Measurements from ENCODE around the gene SCN9A.
"Not testable (repeated sequence)": the region's sequence is repeated elsewhere in the genome, so short reads cannot be mapped to it uniquely, and the experiment has no call there.

SCN9A gene

GRCh38 chr2:166321076-166321475 is 54.7 kb downstream of the SCN9A start:
- Histone ChIP-seq H3K4me2 (ENCODE audit: insufficient read depth, low read length, poor library complexity, severe bottlenecking) (no peak overlapping the region), H4K8ac (ENCODE audit: low read depth, low read length) (no peak overlapping the region), H3K36me3 (replicated peaks in 1 of 2; ENCODE audit: control insufficient read depth in 2 of 2, insufficient read depth in 2 of 2, low read length in 2 of 2) (no peaks in the 10 kb centered on the region), H3K4me1 (ENCODE audit: control insufficient read depth in 2 of 2, insufficient read depth in 1 of 2, low read depth in 1 of 2, low read length in 2 of 2) (no peaks in the 10 kb centered on the region), H2BK15ac (ENCODE audit: low read length) (no peak overlapping the region), H3K9ac (ENCODE audit: low read depth, low read length, poor library complexity) (no peak overlapping the region), H3K14ac (ENCODE audit: low read length) (no peak overlapping the region), H3K27ac (replicated peaks; ENCODE audit: low read length) (no peak overlapping the region), H3K27me3 (ENCODE audit: control insufficient read depth in 3 of 3, insufficient read depth in 3 of 3, low read depth in 1 of 3, low read length in 3 of 3) (no peaks in the 10 kb centered on the region), H3K18ac (ENCODE audit: low read length) (no peak overlapping the region), H3K23ac (ENCODE audit: low read depth, low read length, poor library complexity) (no peak overlapping the region), H3K4me3 (ENCODE audit: low read length in 2 of 2) (no peak overlapping the region), H3K9me3 (replicated peaks in 1 of 2; ENCODE audit: control insufficient read depth in 2 of 2, insufficient read depth in 1 of 2, low read depth in 1 of 2, low read length in 2 of 2) (no peaks in the 10 kb centered on the region), H4K91ac (ENCODE audit: low read depth, low read length, poor library complexity) (no peak overlapping the region), H2AFZ (ENCODE audit: low read length) (no peak overlapping the region), H2BK5ac (ENCODE audit: low read length) (no peak overlapping the region), H3K79me1 (ENCODE audit: low read depth, low read length) (no peaks in the 10 kb centered on the region), H3K4ac (ENCODE audit: low read length) (no peak overlapping the region), H2AK5ac (ENCODE audit: low read depth, low read length) (no peak overlapping the region), H2BK12ac (ENCODE audit: low read length) (no peak overlapping the region), H2BK120ac (ENCODE audit: low read depth, low read length) (no peak overlapping the region)
- WGBS, 2 donors (ENCODE audit: extremely low coverage in 2 of 2, insufficient read length in 2 of 2, insufficient replicate concordance in 1 of 2) = no CpG with 5 or more reads among the region's 3 CpGs
- no peak for DNase-seq (ENCODE audit: low spot score)

DNA sequence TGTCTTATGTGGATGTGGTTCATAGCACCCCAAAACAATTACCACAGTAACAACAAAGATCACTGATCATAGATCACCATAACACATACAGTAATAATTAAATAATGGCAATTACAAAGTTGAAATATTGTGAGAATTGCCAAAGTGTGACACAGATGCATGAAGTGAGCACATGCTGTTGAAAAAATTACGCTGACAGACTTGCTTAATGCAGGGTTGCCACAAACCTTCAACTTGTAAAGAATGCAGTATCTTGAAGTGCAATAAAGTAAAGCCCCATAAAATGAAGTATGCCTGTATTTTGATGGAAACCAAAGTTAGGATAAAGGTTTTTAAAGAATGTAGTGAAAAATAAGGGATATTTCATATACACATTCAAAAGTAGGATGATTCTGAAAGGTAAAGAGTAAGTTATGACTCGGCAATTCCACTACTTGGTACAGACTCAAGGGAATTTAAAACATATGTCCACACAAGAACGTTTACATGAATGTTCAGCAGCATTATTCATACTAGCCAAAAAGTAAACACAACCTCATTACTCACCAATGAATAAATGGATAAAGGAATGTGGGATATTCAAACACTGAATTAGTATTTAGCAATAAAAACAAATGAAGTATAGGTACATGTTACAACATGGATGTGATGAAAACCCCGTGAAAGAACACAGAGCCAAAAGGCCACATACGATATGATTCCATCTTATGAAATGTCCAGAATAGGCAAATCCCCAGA is 61.6 kb downstream of the SCN9A start:
- Histone ChIP-seq H4K8ac (ENCODE audit: low read depth, low read length) (no peak overlapping the region), H3K4me2 (ENCODE audit: insufficient read depth, low read length, poor library complexity, severe bottlenecking) (no peak overlapping the region), H2AFZ (ENCODE audit: low read length) (no peak overlapping the region), H2BK15ac (ENCODE audit: low read length) (no peak overlapping the region), H2BK5ac (ENCODE audit: low read length) (no peak overlapping the region), H3K14ac (ENCODE audit: low read length) (no peak overlapping the region), H2BK12ac (ENCODE audit: low read length) (no peak overlapping the region), H3K9me3 (replicated peaks in 1 of 2; ENCODE audit: control insufficient read depth in 2 of 2, insufficient read depth in 1 of 2, low read depth in 1 of 2, low read length in 2 of 2) (no peaks in the 10 kb centered on the region), H3K4me3 (ENCODE audit: low read length in 2 of 2) (no peak overlapping the region), H3K4me1 (ENCODE audit: control insufficient read depth in 2 of 2, insufficient read depth in 1 of 2, low read depth in 1 of 2, low read length in 2 of 2) (no peaks in the 10 kb centered on the region), H2AK5ac (ENCODE audit: low read depth, low read length) (no peak overlapping the region), H4K91ac (ENCODE audit: low read depth, low read length, poor library complexity) (no peak overlapping the region), H3K18ac (ENCODE audit: low read length) (no peak overlapping the region), H3K36me3 (replicated peaks in 1 of 2; ENCODE audit: control insufficient read depth in 2 of 2, insufficient read depth in 2 of 2, low read length in 2 of 2) (no peaks in the 10 kb centered on the region), H3K27me3 (ENCODE audit: control insufficient read depth in 3 of 3, insufficient read depth in 3 of 3, low read depth in 1 of 3, low read length in 3 of 3) (no peaks in the 10 kb centered on the region), H3K23ac (ENCODE audit: low read depth, low read length, poor library complexity) (no peak overlapping the region), H3K4ac (ENCODE audit: low read length) (no peak overlapping the region), H2BK120ac (ENCODE audit: low read depth, low read length) (no peak overlapping the region), H3K27ac (replicated peaks; ENCODE audit: low read length) (no peak overlapping the region), H3K9ac (ENCODE audit: low read depth, low read length, poor library complexity) (no peak overlapping the region), H3K79me1 (ENCODE audit: low read depth, low read length) (no peaks in the 10 kb centered on the region)
- no peak for DNase-seq (ENCODE audit: low spot score)
- WGBS, 2 donors (ENCODE audit: extremely low coverage in 2 of 2, insufficient read length in 2 of 2, insufficient replicate concordance in 1 of 2) = no CpG with 5 or more reads among the region's 5 CpGs

DNA sequence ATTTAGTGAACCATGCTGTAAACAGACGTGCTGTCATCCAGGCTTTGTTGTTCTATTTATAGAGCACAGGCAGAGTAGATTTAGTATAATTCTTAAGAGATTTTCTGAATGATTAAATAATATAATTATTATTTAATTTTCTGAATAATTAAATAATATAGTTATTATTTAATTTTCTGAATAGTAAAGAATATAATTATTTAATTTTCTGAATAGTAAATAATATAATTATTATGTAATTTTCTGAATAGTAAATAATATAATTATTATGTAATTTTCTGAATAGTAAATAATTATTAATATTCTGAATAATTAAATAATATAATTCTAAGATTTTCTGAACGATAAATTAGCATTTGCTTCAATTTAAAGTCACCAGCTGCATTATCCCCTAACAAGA is 62.9 kb downstream of the SCN9A start:
- H2BK15ac ChIP-seq (ENCODE audit: low read length); H3K4me3 ChIP-seq (ENCODE audit: low read length in 2 of 2); H2BK12ac ChIP-seq (ENCODE audit: low read length); H3K4ac ChIP-seq (ENCODE audit: low read length); H3K27ac ChIP-seq (replicated peaks; ENCODE audit: low read length); H3K4me2 ChIP-seq (ENCODE audit: insufficient read depth, low read length, poor library complexity, severe bottlenecking); H3K9me3 ChIP-seq (replicated peaks in 1 of 2; ENCODE audit: control insufficient read depth in 2 of 2, insufficient read depth in 1 of 2, low read depth in 1 of 2, low read length in 2 of 2); H2AK5ac ChIP-seq (ENCODE audit: low read depth, low read length); H3K79me1 ChIP-seq (ENCODE audit: low read depth, low read length); H3K4me1 ChIP-seq (ENCODE audit: control insufficient read depth in 2 of 2, insufficient read depth in 1 of 2, low read depth in 1 of 2, low read length in 2 of 2); H2AFZ ChIP-seq (ENCODE audit: low read length); H3K14ac ChIP-seq (ENCODE audit: low read length); H2BK120ac ChIP-seq (ENCODE audit: low read depth, low read length); H3K23ac ChIP-seq (ENCODE audit: low read depth, low read length, poor library complexity); H2BK5ac ChIP-seq (ENCODE audit: low read length); H3K18ac ChIP-seq (ENCODE audit: low read length); DNase-seq (ENCODE audit: low spot score); H4K91ac ChIP-seq (ENCODE audit: low read depth, low read length, poor library complexity); H3K36me3 ChIP-seq (replicated peaks in 1 of 2; ENCODE audit: control insufficient read depth in 2 of 2, insufficient read depth in 2 of 2, low read length in 2 of 2); H3K9ac ChIP-seq (ENCODE audit: low read depth, low read length, poor library complexity); H4K8ac ChIP-seq (ENCODE audit: low read depth, low read length); H3K27me3 ChIP-seq (ENCODE audit: control insufficient read depth in 3 of 3, insufficient read depth in 3 of 3, low read depth in 1 of 3, low read length in 3 of 3): not testable (repeated sequence)
- no CpG with 5 or more reads among the region's 2 CpGs for WGBS, 2 donors (ENCODE audit: extremely low coverage in 2 of 2, insufficient read length in 2 of 2, insufficient replicate concordance in 1 of 2)

GRCh38 chr2:166307326-166307725 is 68.4 kb downstream of the SCN9A start:
- no peaks in the 10 kb centered on the region for H3K36me3 ChIP-seq (replicated peaks in 1 of 2; ENCODE audit: control insufficient read depth in 2 of 2, insufficient read depth in 2 of 2, low read length in 2 of 2)
- H3K27ac ChIP-seq (replicated peaks; ENCODE audit: low read length) = no peak overlapping the region
- no peak overlapping the region for H3K9ac ChIP-seq (ENCODE audit: low read depth, low read length, poor library complexity)

More at GRCh38 chr2:166307326-166307725, 68.4 kb downstream of the SCN9A start:
- no CpG with 5 or more reads among the region's 3 CpGs for whole genome bisulfite sequencing, 2 donors (ENCODE audit: extremely low coverage in 2 of 2, insufficient read length in 2 of 2, insufficient replicate concordance in 1 of 2)
- no peak overlapping the region for H2BK12ac ChIP-seq (ENCODE audit: low read length)
- peaks cover 0 to 5% of the 10 kb centered on the region in 2 donors for H3K4me1 ChIP-seq (ENCODE audit: control insufficient read depth in 2 of 2, insufficient read depth in 1 of 2, low read depth in 1 of 2, low read length in 2 of 2)
- no peak overlapping the region for H3K4me3 ChIP-seq (ENCODE audit: low read length in 2 of 2)
- H4K91ac ChIP-seq (ENCODE audit: low read depth, low read length, poor library complexity) = no peak overlapping the region
- H3K4ac ChIP-seq (ENCODE audit: low read length) = no peak overlapping the region
- no peak overlapping the region for H2AFZ ChIP-seq (ENCODE audit: low read length)
- no peak overlapping the region for H3K14ac ChIP-seq (ENCODE audit: low read length)
- H3K23ac ChIP-seq (ENCODE audit: low read depth, low read length, poor library complexity) = no peak overlapping the region
- DNase-seq (ENCODE audit: low spot score) = no peak
- H3K9me3 ChIP-seq (replicated peaks in 1 of 2; ENCODE audit: control insufficient read depth in 2 of 2, insufficient read depth in 1 of 2, low read depth in 1 of 2, low read length in 2 of 2) = no peaks in the 10 kb centered on the region
- H2AK5ac ChIP-seq (ENCODE audit: low read depth, low read length) = no peak overlapping the region
- H3K4me2 ChIP-seq (ENCODE audit: insufficient read depth, low read length, poor library complexity, severe bottlenecking) = no peak overlapping the region
- H4K8ac ChIP-seq (ENCODE audit: low read depth, low read length) = no peak overlapping the region
- no peak overlapping the region for H2BK120ac ChIP-seq (ENCODE audit: low read depth, low read length)
- H3K27me3 ChIP-seq (ENCODE audit: control insufficient read depth in 3 of 3, insufficient read depth in 3 of 3, low read depth in 1 of 3, low read length in 3 of 3) = no peaks in the 10 kb centered on the region
- H2BK15ac ChIP-seq (ENCODE audit: low read length) = no peak overlapping the region
- no peak overlapping the region for H2BK5ac ChIP-seq (ENCODE audit: low read length)
- H3K18ac ChIP-seq (ENCODE audit: low read length) = no peak overlapping the region
- H3K79me1 ChIP-seq (ENCODE audit: low read depth, low read length) = no peaks in the 10 kb centered on the region

All from neuronal stem cell (in vitro differentiated cells).